NCI-H2029 treated with DMSO at 0.1 percent for 48 hours (cell line): ENCODE measurements around the gene ABCG1.

Source experiments
- DNase-seq: peaks from one replicate; lab custom pipeline; 2025; lab: John Stamatoyannopoulos, UW

ABCG1 gene

GRCh38 chr21:42191696-42192595, 27.0 kb upstream of the ABCG1 start:
- DNase-seq, result no peak

- DNase-seq, result no peak
Observed at GRCh38 chr21:42193131-42193671, 25.7 kb upstream of the ABCG1 start.

- DNase-seq, result no peak
Observed at GRCh38 chr21:42193721-42194120, 25.2 kb upstream of the ABCG1 start.

GRCh38 chr21:42194863-42195262, 24.1 kb upstream of the ABCG1 start:
- no peak for DNase-seq

GRCh38 chr21:42195378-42196031, 23.4 kb upstream of the ABCG1 start:
- DNase-seq, result no peak

- DNase-seq, result peak; percentile 5
Observed at GRCh38 chr21:42198929-42199867, 19.7 kb upstream of the ABCG1 start.

- DNase-seq, result no peak
Observed at GRCh38 chr21:42199868-42200463, 19.0 kb upstream of the ABCG1 start.

GRCh38 chr21:42200906-42201614, 17.9 kb upstream of the ABCG1 start:
- no peak for DNase-seq

- DNase-seq, result no peak
Observed at GRCh38 chr21:42201615-42202161, 17.3 kb upstream of the ABCG1 start.

- DNase-seq, result no peak
Observed at GRCh38 chr21:42202321-42202720, 16.6 kb upstream of the ABCG1 start.

- no peak for DNase-seq
Observed at GRCh38 chr21:42203321-42203720, 15.6 kb upstream of the ABCG1 start.

- no peak for DNase-seq
Observed at GRCh38 chr21:42203936-42204335, 15.0 kb upstream of the ABCG1 start.

GRCh38 chr21:42207426-42207825, 11.5 kb upstream of the ABCG1 start:
- DNase-seq, result no peak

GRCh38 chr21:42208036-42208435, 10.9 kb upstream of the ABCG1 start:
- no peak for DNase-seq

- no peak for DNase-seq
Observed at GRCh38 chr21:42208801-42209490, 10.0 kb upstream of the ABCG1 start.

GRCh38 chr21:42209801-42210479, 9.0 kb upstream of the ABCG1 start:
- no peak for DNase-seq

- DNase-seq, result no peak
Observed at GRCh38 chr21:42212266-42212665, 6.7 kb upstream of the ABCG1 start.

- no peak for DNase-seq
Observed at GRCh38 chr21:42213082-42213774, 5.7 kb upstream of the ABCG1 start.
